ENCODE results near the gene NFIC. TPM values are rescaled to one million over a fixed set of nuclear protein-coding genes. Genes with fewer than 3 reads are reported as not detected.
"Not testable (repeated sequence)": the region's sequence is repeated elsewhere in the genome, so short reads cannot be mapped to it uniquely, and the experiment has no call there.

The NFIC gene
- polyA plus RNA-seq, 3 donors: 16.2 to 20.4 (median 19.4) TPM

- DNase-seq (ENCODE audit: low read depth in 3 of 3, low spot score in 2 of 3): no peak
Observed at GRCh38 chr19:3444695-3445234, 78.4 kb downstream of the NFIC start.

GRCh38 chr19:3446657-3447056, 80.3 kb downstream of the NFIC start:
- not testable (repeated sequence) for DNase-seq (ENCODE audit: low read depth in 3 of 3, low spot score in 2 of 3)

GRCh38 chr19:3448616-3449334, 82.4 kb downstream of the NFIC start:
- no peak for DNase-seq (ENCODE audit: low read depth in 3 of 3, low spot score in 2 of 3)

GRCh38 chr19:3450796-3451411, 84.5 kb downstream of the NFIC start:
- DNase-seq (ENCODE audit: low read depth in 3 of 3, low spot score in 2 of 3): no peak

GRCh38 chr19:3451451-3451866, 85.1 kb downstream of the NFIC start:
- no peak for DNase-seq (ENCODE audit: low read depth in 3 of 3, low spot score in 2 of 3)

- DNase-seq (ENCODE audit: low read depth in 3 of 3, low spot score in 2 of 3): no peak
Observed at GRCh38 chr19:3452171-3452941, 86.0 kb downstream of the NFIC start.

GRCh38 chr19:3452942-3453214, 86.5 kb downstream of the NFIC start:
- DNase-seq (ENCODE audit: low read depth in 3 of 3, low spot score in 2 of 3): not testable (repeated sequence)

GRCh38 chr19:3453840-3454239, 87.5 kb downstream of the NFIC start:
- DNase-seq (ENCODE audit: low read depth in 3 of 3, low spot score in 2 of 3): no peak

DNA sequence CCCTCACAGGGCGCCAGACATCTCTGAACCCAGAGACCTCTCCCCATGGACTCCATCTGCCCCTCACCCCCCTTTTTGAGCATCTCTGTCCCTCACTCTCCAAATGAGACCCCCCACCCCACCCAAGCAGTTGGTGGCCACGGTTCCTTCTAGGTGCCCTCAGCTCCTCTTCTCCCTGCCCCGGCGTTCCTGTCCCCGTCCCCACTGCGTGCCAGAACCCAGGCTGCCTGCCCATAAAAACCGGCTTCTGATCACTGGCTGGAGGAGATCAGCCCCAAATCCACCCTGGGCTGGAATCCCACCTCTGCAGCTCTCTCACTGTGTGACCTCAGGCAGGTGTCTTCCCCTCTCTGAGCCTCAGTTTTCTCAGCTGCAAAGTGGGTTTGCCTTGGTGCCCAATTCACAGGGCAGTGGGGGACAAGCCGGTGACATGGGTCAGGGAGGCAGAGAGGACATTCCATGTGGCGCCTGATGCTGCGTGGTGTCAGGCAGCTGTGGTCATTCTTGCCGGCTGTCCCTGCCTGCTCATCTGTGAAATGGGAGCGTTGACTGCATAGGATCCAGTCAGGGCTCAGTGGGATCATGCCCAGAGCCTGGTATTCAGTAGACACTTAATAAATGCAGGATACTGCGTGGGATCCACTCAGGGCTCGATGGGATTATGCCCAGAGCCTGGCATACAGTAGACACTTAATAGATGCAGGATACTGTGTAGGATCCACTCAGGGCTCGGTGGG, 88.4 kb downstream of the NFIC start:
- DNase-seq (ENCODE audit: low read depth in 3 of 3, low spot score in 2 of 3): no peak

- no peak for DNase-seq (ENCODE audit: low read depth in 3 of 3, low spot score in 2 of 3)
Observed at GRCh38 chr19:3455393-3455955, 89.1 kb downstream of the NFIC start.

GRCh38 chr19:3455960-3456601, 89.7 kb downstream of the NFIC start:
- DNase-seq (ENCODE audit: low read depth in 3 of 3, low spot score in 2 of 3): no peak

DNA sequence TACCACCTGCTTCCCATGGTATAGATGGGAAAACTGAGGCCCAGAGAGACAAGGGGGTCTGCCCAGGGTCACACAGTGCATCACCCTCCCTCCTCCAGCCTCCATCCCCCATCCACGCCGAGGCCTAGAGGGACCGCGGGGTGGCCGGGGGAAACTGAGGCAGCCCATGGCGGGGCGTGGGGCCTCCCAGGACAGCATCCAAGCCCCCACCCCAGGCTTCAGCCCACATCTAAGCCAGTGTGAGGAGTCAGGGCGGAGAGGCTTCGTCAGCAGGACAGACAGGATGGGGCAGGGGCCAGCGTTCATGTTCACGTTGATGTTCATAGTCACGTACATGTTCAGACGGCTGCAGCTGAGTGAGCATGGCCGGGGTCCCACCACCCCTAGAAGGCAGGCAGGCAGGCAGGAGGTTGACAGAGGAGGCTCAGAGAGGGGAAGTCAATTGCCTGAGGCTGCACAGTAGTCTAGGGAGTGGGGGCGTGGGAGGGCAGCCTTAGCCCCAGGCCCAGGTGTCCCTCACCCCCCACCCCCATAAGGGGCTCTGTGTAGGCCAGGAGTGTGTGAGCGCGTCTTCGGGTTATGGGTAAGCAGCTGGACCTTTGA, 90.6 kb downstream of the NFIC start:
- DNase-seq (ENCODE audit: low read depth in 3 of 3, low spot score in 2 of 3): no peak

GRCh38 chr19:3457528-3458228, 91.3 kb downstream of the NFIC start:
- no peak for DNase-seq (ENCODE audit: low read depth in 3 of 3, low spot score in 2 of 3)

GRCh38 chr19:3458229-3459088, 92.1 kb downstream of the NFIC start:
- no peak for DNase-seq (ENCODE audit: low read depth in 3 of 3, low spot score in 2 of 3)

DNA sequence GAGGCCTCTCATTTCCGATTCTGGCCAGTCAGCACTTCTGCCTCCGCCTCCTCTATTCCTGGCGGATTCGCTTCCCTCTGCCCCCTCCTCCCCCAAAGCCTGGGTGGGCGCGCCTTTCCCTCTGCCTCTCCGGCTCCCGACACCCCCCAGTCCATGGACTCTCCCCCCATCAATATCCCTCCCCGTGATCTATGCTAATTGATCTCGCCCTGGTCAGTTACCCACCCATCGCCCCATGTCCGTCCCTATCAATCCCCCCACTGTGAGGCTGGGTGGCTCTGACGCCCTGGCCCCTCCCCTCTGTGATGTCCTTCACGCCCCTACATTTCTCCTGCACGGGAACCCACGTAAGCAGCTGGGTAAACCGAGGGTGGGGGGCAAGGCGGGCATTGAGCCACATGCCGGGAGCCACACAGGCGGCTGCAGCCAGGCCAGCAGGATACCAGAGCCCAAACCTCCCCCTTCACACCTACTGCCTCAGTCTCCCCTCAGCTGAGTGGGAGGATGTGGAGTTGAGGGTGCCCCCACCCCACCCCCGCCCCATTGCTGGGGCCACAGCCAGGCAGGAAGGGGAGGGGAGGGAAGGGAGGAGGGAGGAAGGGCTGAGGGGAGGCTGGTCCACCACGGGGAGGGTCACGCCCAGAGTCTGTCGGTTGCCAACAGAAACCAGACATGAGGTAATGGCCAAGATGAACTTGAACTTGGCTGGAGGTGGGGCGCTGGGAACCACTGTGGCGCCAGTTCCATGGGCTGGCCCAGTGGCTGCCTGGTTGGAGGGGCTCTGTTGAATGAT, 92.9 kb downstream of the NFIC start:
- DNase-seq (ENCODE audit: low read depth in 3 of 3, low spot score in 2 of 3): peak in 2 of 3 donors; percentile 75 to 80

DNA sequence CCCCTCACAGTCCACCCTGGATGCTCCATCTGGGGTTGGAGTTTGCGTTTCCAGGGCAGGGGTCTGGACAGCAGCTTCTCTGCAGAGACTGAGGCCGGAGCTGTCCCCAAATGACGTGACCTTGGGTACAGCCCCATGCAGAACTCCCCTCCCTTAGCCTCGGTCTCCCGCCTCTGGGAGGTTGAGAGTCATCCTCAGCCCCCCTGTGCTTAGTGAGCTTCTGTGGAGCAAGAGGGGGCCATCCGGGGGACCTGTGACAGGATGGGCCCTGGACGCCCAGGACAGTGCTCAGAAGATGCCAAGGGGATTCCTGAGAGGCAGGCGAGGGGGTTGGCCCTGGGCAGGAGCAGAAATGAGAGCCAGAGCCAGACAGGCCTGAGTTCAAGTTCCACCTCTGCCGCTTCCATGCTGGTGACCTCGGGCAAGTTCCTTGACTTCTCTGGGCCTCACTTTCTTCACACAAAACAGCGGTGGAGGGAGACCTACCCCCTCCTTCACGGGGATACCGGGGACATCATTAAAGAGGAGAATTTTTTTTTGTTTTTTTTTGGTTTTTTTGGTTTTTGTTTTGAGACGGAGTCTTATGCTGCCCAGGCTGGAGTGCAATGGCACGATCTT, 93.7 kb downstream of the NFIC start:
- no peak for DNase-seq (ENCODE audit: low read depth in 3 of 3, low spot score in 2 of 3)
